ENCODE data around the gene TBC1D12.

The TBC1D12 gene

GRCh38 chr10:94571081-94571480 is 168.7 kb downstream of the TBC1D12 start:
- in situ Hi-C loops (cut with HindIII; ENCODE audit: low sequenced_read_pairs), result no loop called here
- TF ChIP-seq, protein P1, sequence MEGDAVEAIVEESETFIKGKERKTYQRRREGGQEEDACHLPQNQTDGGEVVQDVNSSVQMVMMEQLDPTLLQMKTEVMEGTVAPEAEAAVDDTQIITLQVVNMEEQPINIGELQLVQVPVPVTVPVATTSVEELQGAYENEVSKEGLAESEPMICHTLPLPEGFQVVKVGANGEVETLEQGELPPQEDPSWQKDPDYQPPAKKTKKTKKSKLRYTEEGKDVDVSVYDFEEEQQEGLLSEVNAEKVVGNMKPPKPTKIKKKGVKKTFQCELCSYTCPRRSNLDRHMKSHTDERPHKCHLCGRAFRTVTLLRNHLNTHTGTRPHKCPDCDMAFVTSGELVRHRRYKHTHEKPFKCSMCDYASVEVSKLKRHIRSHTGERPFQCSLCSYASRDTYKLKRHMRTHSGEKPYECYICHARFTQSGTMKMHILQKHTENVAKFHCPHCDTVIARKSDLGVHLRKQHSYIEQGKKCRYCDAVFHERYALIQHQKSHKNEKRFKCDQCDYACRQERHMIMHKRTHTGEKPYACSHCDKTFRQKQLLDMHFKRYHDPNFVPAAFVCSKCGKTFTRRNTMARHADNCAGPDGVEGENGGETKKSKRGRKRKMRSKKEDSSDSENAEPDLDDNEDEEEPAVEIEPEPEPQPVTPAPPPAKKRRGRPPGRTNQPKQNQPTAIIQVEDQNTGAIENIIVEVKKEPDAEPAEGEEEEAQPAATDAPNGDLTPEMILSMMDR (IDR thresholded peaks at IDR 0.05; ENCODE audit: low read depth, low read length, missing control alignments), result no peak
- no peak overlapping the region for H3K4me3 ChIP-seq (ENCODE audit: low read depth, low read length)
- no peak for DNase-seq (ENCODE audit: low read depth)

GRCh38 chr10:94571528-94571927 is 169.2 kb downstream of the TBC1D12 start:
- TF ChIP-seq, protein P1 (IDR thresholded peaks at IDR 0.05; ENCODE audit: low read depth, low read length, missing control alignments), result no peak
- in situ Hi-C loops (cut with HindIII; ENCODE audit: low sequenced_read_pairs), result no loop called here
- no peak overlapping the region for H3K4me3 ChIP-seq (ENCODE audit: low read depth, low read length)
- DNase-seq (ENCODE audit: low read depth), result no peak

GRCh38 chr10:94578790-94579189 is 176.4 kb downstream of the TBC1D12 start:
- in situ Hi-C loops (cut with HindIII; ENCODE audit: low sequenced_read_pairs), result no loop called here
- no peak for DNase-seq (ENCODE audit: low read depth)
- no peak overlapping the region for H3K4me3 ChIP-seq (ENCODE audit: low read depth, low read length)
- TF ChIP-seq, protein P1 (IDR thresholded peaks at IDR 0.05; ENCODE audit: low read depth, low read length, missing control alignments), result no peak

- no peak overlapping the region for H3K4me3 ChIP-seq (ENCODE audit: low read depth, low read length)
- DNase-seq (ENCODE audit: low read depth), result no peak
- TF ChIP-seq, protein P1 (IDR thresholded peaks at IDR 0.05; ENCODE audit: low read depth, low read length, missing control alignments), result no peak
- in situ Hi-C loops (cut with HindIII; ENCODE audit: low sequenced_read_pairs), result no loop called here
These were observed 180.8 kb downstream of the TBC1D12 start for GRCh38 chr10:94583124-94583523.

Measured in astrocyte of the cerebellum (primary cell).